Nephron (organoid): ENCODE data around the gene FAM131A.

Source experiments
- H3K27ac Mint-ChIP-seq, 3 experiments: 2 replicates each; pipeline ENCODE4 v1.8.0; 2020; ENCODE audit warnings: mixed read lengths in 3 of 3, mild to moderate bottlenecking in 2 of 3, moderate library complexity in 1 of 3
- H3K27me3 Mint-ChIP-seq: 2 replicates; pipeline ENCODE4 v1.8.0; 2021; ENCODE audit warnings: low read depth, mild to moderate bottlenecking, moderate library complexity, mixed read lengths
- H3K36me3 Mint-ChIP-seq: 2 replicates; pipeline ENCODE4 v1.8.0; 2020; ENCODE audit warnings: low read depth, mixed read lengths
- H3K4me1 Mint-ChIP-seq: 2 replicates; pipeline ENCODE4 v1.8.0; 2020; ENCODE audit warnings: mixed read lengths
- H3K4me3 Mint-ChIP-seq, 3 experiments: 2 replicates each; pipeline ENCODE4 v1.8.0; 2020; ENCODE audit warnings: mild to moderate bottlenecking in 3 of 3, mixed read lengths in 3 of 3, moderate library complexity in 2 of 3
- H3K9me3 Mint-ChIP-seq: 2 replicates; pipeline ENCODE4 v1.8.0; 2020; ENCODE audit warnings: mixed read lengths
- TF ChIP-seq, protein P1 (sequence below), 3 experiments: fragments of 200-600 bp; sonication (generic); IDR thresholded peaks; one replicate each; pipeline ENCODE4 v1.5.0; 2021; ENCODE audit warnings: antibody characterized with exemption in 3 of 3; ENCODE audit not compliant: unreplicated experiment in 3 of 3

Gene FAM131A

DNA sequence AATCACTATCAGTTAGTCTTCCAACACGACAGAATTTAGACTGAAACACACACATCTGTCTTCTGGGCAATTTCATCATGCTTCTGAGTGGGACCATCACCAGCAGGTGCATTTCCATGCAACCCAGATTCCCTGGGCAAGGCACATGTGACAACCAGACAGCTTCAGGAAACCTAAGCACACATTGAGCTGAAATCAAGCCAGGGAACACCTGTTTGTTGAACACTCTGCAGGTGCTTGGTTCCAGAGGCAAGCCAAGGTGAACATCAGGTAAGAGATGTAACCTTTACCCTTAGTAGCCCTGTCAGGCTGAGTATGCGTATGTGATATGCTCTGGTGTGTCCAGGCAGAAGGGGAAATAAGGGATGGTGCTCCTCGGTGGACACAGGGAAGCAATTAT is 41.6 kb upstream of the FAM131A start:
- Mint-ChIP-seq H3K27ac (no peak overlapping the region), H3K9me3 (no peaks in the 10 kb centered on the region), H3K27me3 (peaks cover 15% of the 10 kb centered on the region), H3K4me3 (peak overlapping the region; percentile 34 to 82 (median 50)), H3K4me1 (peaks cover 13% of the 10 kb centered on the region), H3K36me3 (peaks cover 8% of the 10 kb centered on the region)
- TF ChIP-seq, protein P1, sequence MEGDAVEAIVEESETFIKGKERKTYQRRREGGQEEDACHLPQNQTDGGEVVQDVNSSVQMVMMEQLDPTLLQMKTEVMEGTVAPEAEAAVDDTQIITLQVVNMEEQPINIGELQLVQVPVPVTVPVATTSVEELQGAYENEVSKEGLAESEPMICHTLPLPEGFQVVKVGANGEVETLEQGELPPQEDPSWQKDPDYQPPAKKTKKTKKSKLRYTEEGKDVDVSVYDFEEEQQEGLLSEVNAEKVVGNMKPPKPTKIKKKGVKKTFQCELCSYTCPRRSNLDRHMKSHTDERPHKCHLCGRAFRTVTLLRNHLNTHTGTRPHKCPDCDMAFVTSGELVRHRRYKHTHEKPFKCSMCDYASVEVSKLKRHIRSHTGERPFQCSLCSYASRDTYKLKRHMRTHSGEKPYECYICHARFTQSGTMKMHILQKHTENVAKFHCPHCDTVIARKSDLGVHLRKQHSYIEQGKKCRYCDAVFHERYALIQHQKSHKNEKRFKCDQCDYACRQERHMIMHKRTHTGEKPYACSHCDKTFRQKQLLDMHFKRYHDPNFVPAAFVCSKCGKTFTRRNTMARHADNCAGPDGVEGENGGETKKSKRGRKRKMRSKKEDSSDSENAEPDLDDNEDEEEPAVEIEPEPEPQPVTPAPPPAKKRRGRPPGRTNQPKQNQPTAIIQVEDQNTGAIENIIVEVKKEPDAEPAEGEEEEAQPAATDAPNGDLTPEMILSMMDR (IDR thresholded peaks at IDR 0.05; ENCODE audit: unreplicated experiment in 3 of 3), result no peak

DNA sequence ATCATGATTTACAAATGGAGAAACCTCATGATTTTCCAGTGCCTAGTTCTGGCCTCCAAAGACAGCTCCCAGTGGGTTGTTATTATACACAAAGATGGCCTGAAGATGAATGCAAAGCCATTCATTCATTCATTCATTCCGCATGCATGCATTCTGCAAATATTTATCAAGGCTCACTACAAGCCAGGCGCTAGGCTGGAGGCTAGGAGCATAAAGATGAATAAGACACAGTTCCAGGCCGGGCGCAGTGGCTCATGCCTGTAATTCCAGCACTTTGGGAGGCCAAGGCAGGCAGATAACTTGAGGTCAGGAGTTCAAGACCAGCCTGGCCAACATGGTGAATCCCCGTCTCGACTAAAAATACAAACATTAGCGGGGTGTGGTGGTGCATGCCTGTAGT is 40.8 kb upstream of the FAM131A start:
- TF ChIP-seq, protein P1 (IDR thresholded peaks at IDR 0.05; ENCODE audit: unreplicated experiment in 3 of 3), result no peak
- peak overlapping the region; percentile 70 to 99 (median 73) for H3K4me3 Mint-ChIP-seq
- no peak overlapping the region for H3K27ac Mint-ChIP-seq
- peaks cover 15% of the 10 kb centered on the region for H3K27me3 Mint-ChIP-seq
- no peaks in the 10 kb centered on the region for H3K9me3 Mint-ChIP-seq
- peaks cover 14% of the 10 kb centered on the region for H3K4me1 Mint-ChIP-seq
- H3K36me3 Mint-ChIP-seq, result peaks cover 13% of the 10 kb centered on the region

DNA sequence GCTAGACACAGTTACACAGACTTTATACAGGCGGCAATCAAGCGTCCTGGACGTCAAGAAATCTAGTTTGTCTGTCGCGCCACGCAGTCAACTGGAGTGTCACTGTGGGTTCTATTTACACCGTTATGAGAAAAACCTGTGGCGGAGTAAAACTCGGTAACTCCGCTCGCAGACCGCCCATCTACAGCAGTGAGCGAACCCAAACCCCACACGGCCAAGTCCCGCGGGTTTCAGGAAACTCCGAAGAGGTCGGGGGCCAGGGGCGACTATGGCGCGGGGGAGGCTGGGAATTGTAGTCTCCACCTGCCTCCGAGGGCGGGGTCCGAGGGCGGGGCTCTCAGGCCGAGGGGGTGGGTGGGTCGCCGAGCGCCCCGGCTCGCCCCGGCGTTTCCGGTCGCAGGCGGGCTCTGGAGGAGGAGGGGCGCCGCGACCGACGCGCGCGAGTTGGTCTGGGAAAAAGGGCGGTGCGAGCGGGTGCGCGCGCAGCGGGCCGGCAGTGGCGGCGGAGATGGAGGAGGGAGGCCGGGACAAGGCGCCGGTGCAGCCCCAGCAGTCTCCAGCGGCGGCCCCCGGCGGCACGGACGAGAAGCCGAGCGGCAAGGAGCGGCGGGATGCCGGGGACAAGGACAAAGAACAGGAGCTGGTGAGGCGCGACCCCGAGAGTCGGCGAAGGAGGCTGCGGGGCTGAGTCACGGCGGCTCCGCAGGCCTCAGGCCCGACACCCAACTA is 38.5 kb upstream of the FAM131A start, which contains the start of gene PSMD2:
Gene PSMD2, plus strand, starts transcription at position 483 of the 729 bp plus-strand sequence. Its CDS starts 26 bp downstream, at position 509.
- TF ChIP-seq, protein P1 (IDR thresholded peaks at IDR 0.05; ENCODE audit: unreplicated experiment in 3 of 3), result no peak
- peaks cover 14% of the 10 kb centered on the region for H3K4me1 Mint-ChIP-seq
- H3K36me3 Mint-ChIP-seq, result peaks cover 36% of the 10 kb centered on the region
- no peaks in the 10 kb centered on the region for H3K9me3 Mint-ChIP-seq
- H3K27ac Mint-ChIP-seq, result peak within 1 kb of the TSS; percentile 83 to 96 (median 94)
- peak within 1 kb of the TSS; percentile 99 for H3K4me3 Mint-ChIP-seq
- peaks cover 15% of the 10 kb centered on the region for H3K27me3 Mint-ChIP-seq

DNA sequence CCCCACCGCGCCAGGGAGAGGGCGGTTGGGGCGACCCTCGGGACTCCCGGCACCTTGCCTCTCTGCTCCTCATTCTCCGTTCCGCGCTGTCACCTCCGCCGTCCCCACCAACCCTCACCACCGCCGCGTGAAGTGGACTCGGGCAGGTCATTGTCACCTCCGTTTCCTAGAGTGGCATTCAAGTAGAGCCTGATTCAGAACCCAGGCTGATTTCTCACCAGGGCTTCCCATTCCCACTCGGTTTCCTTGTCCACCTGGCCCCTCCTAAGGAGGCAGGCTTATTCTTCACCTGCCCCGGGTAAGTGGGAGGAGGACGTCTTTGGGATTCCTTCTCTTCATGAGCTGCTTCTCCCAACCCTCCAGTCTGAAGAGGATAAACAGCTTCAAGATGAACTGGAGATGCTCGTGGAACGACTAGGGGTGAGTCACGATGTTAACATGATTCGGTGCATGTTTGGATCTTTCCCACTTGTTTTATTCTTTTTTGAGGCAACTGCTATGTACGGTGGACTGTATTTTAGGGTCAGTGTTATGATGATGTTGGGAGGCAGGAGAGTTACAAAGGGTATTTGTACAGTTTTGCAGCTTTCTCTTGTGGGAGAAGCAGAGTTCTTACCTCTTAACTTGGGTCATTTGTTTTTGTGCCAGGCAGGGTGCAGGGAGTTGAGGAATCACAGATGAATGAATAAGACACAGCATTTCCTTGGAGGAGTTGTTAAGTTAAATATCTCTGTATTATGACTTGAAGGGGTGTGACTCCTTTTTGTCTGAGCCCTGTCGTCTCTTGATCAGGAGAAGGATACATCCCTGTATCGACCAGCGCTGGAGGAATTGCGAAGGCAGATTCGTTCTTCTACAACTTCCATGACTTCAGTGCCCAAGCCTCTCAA is 37.7 kb upstream of the FAM131A start:
- peak overlapping the region; percentile 67 to 94 (median 92) for H3K27ac Mint-ChIP-seq
- H3K4me1 Mint-ChIP-seq, result peaks cover 14% of the 10 kb centered on the region
- H3K36me3 Mint-ChIP-seq, result peaks cover 44% of the 10 kb centered on the region
- peak overlapping the region; percentile 99 for H3K4me3 Mint-ChIP-seq
- TF ChIP-seq, protein P1 (IDR thresholded peaks at IDR 0.05; ENCODE audit: unreplicated experiment in 3 of 3), result no peak
- H3K9me3 Mint-ChIP-seq, result no peaks in the 10 kb centered on the region
- H3K27me3 Mint-ChIP-seq, result peaks cover 11% of the 10 kb centered on the region

DNA sequence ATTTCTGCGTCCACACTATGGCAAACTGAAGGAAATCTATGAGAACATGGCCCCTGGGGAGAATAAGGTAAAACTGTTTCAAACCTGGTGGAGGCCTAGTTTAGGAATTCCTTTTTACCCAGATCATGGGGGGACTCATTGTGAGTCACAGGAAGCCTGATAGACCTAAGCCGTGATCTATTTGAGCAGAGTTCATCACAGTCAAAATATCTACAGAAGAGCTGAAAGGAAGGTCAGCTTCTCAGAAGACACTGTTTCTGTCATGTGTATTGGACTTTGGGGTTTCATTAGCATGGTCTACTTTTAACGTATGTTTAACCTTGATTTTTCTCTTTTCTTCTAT is 37.1 kb upstream of the FAM131A start:
- H3K27me3 Mint-ChIP-seq, result peaks cover 7% of the 10 kb centered on the region
- TF ChIP-seq, protein P1 (IDR thresholded peaks at IDR 0.05; ENCODE audit: unreplicated experiment in 3 of 3), result no peak
- H3K4me1 Mint-ChIP-seq, result peaks cover 14% of the 10 kb centered on the region
- peaks cover 47% of the 10 kb centered on the region for H3K36me3 Mint-ChIP-seq
- H3K9me3 Mint-ChIP-seq, result no peaks in the 10 kb centered on the region
- peak overlapping the region in 2 of 3 experiments; percentile 67 to 92 for H3K27ac Mint-ChIP-seq
- H3K4me3 Mint-ChIP-seq, result peak overlapping the region; percentile 99
